Adrenal gland (tissue), 12 donors: ENCODE measurements around the gene MGAT1. TPM values are rescaled to one million over a fixed set of nuclear protein-coding genes. Genes with fewer than 3 reads are reported as not detected.
"Not testable (repeated sequence)": the region's sequence is repeated elsewhere in the genome, so short reads cannot be mapped to it uniquely, and the experiment has no call there.

ENCODE experiments used
- DNase-seq, 7 donors: peaks; one replicate each; pipeline ENCODE4 v3.0.0-alpha.2; 2019 to 2020
- H3K27ac ChIP-seq, 5 donors: fragments of 200-600 bp; sonication (generic) in 4 of 5; 1 replicate in 3 of 5; 2 replicates in 2 of 5; pipeline versions ENCODE4 v1.5.1 to v1.8.0; 2016 to 2020; ENCODE audit warnings: mild to moderate bottlenecking in 1 of 5
- H3K27me3 ChIP-seq: fragments of 200-600 bp; 2 replicates; pipeline ENCODE4 v1.8.0; 2021
- H3K36me3 ChIP-seq, 2 donors: fragments of 200-600 bp; replicated peaks in 1 of 2; 1 replicate in 1 of 2; 2 replicates in 1 of 2; pipeline versions ENCODE4 v1.5.1 to v1.8.0; 2018 to 2022
- H3K4me1 ChIP-seq, 2 donors: fragments of 200-600 bp; replicated peaks in 1 of 2; 1 replicate in 1 of 2; 2 replicates in 1 of 2; pipeline versions ENCODE4 v1.5.1 to v1.8.0; 2018 to 2021
- H3K4me3 ChIP-seq, 4 donors: fragments of 200-600 bp; sonication (generic) in 3 of 4; one replicate each; pipeline ENCODE4 v1.5.1; 2016 to 2018
- H3K9me3 ChIP-seq, 3 donors: fragments of 200-600 bp; sonication (generic) in 1 of 3; replicated peaks in 1 of 3; 1 replicate in 2 of 3; 2 replicates in 1 of 3; pipeline versions ENCODE4 v1.5.1 to v1.8.0; 2016 to 2021
- CTCF ChIP-seq, 6 experiments: fragments of 450-650 bp in 4 of 6; fragments of 200-600 bp in 2 of 6; sonication (generic) in 1 of 6; IDR thresholded peaks; 1 replicate in 5 of 6; 2 replicates in 1 of 6; pipeline versions ENCODE4 v1.5.1 to v1.8.0; 2016 to 2021; ENCODE audit warnings: antibody characterized with exemption in 6 of 6, mild to moderate bottlenecking in 2 of 6, moderate library complexity in 1 of 6
- POLR2A ChIP-seq, 2 donors: fragments of 450-650 bp; IDR thresholded peaks; one replicate each; pipeline ENCODE4 v1.6.1; 2017; ENCODE audit warnings: antibody characterized with exemption in 2 of 2, mild to moderate bottlenecking in 2 of 2, moderate library complexity in 1 of 2
- WGBS, 4 donors: extraction: QIAGEN DNeasy Blood & Tissue Kit in 2 of 4; methylation state at CpG; one replicate each; pipeline versions ENCODE4 v1.1.5 to v1.1.7; 2013 to 2017; 5-methylcytosine and 5-hydroxymethylcytosine counted together
- intact Hi-C, 2 donors: fragments of 100-400 bp; cut with DNase I; formaldehyde crosslinking; loops; one replicate each; pipeline versions ENCODE4 v1.14.1 to v1.15.0; 2022 to 2023
- polyA plus RNA-seq, 3 donors: library from polyadenylated mRNA; stranded (reverse); fragments of 200-250 nt in 2 of 3; fragments of 350-450 nt in 1 of 3; fragmentation: Illumina TruSeq in 1 of 3; extraction: RNeasy Lipid Tissue Mini Kit (QIAGEN cat#74804) in 1 of 3; gene quantifications; one replicate each; pipeline ENCODE4 v1.2.3, GENCODE V29; 2013 to 2014
- total RNA-seq, 9 donors: library from RNA; depleted of rRNA in 4 of 9; stranded (reverse); fragments of >200 nt in 4 of 9; fragments of 120-200 nt in 1 of 9; fragmentation: NEBNext Ultra II Directional in 1 of 9; extraction: Animal tissue kit (Norgen Biotek cat#: 25700) in 1 of 9; gene quantifications; one replicate each; pipeline versions ENCODE4 v1.1.0 to v1.2.4, GENCODE V29; 2013 to 2023
- donor health status: healthy with polysubstance abuse.
- donor health status: Bipolar disorder and iron deficiency.
- donor health status: DM: yes; HTN: yes; CAD: no.
- donor health status: DM: no; HTN: no; CAD: no.
- donor health status: DM: no; HTN: no; CAD: no.
- donor health status: DM: yes; HTN: yes; CAD: no.

Gene MGAT1
- total and polyA plus RNA-seq, 12 donors: 46.8 to 224 (median 140) TPM

- H3K4me3 ChIP-seq: no peak overlapping the region
- DNase-seq: no peak
- H3K27me3 ChIP-seq: peaks cover 26% of the 10 kb centered on the region
- no peak for TF ChIP-seq CTCF (IDR thresholded peaks at IDR 0.05)
- no peak for TF ChIP-seq POLR2A (IDR thresholded peaks at IDR 0.05)
- WGBS, 4 donors: 43 to 54% (median 50%) methylated on average over 5 to 6 of the region's 6 CpGs
- intact Hi-C loops: no loop called here
- no peaks in the 10 kb centered on the region for H3K36me3 ChIP-seq
- no peak overlapping the region for H3K27ac ChIP-seq
- H3K9me3 ChIP-seq: no peaks in the 10 kb centered on the region
- no peaks in the 10 kb centered on the region for H3K4me1 ChIP-seq
Observed at GRCh38 chr5:180742727-180743126, 59.9 kb downstream of the MGAT1 start.

- H3K36me3 ChIP-seq, DNase-seq, H3K4me1 ChIP-seq, intact Hi-C loops, H3K27ac ChIP-seq, H3K4me3 ChIP-seq, H3K9me3 ChIP-seq: not testable (repeated sequence)
- H3K27me3 ChIP-seq: peaks cover 26% of the 10 kb centered on the region
- 67 to 74% (median 73%) methylated on average over 4 of the region's 4 CpGs for WGBS, 4 donors
Observed at GRCh38 chr5:180740953-180741352, 61.7 kb downstream of the MGAT1 start.

GRCh38 chr5:180739958-180740357, 62.6 kb downstream of the MGAT1 start, which contains the start of gene OR2Y1:
Gene OR2Y1 (minus strand): TSS chr5:180740058. CDS start chr5:180740058, 0 bp downstream.
- Histone ChIP-seq H3K9me3 (no peaks in the 10 kb centered on the region), H3K4me1 (no peaks in the 10 kb centered on the region), H3K36me3 (no peaks in the 10 kb centered on the region), H3K4me3 (no peak within 1 kb of the TSS), H3K27ac (no peak within 1 kb of the TSS), H3K27me3 (peaks cover 26% of the 10 kb centered on the region)
- no peak for TF ChIP-seq CTCF (IDR thresholded peaks at IDR 0.05)
- no peak for TF ChIP-seq POLR2A (IDR thresholded peaks at IDR 0.05)
- intact Hi-C loops: no loop called here
- WGBS, 4 donors: 68 to 86% (median 79%) methylated on average over 2 of the region's 2 CpGs
- no peak for DNase-seq

GRCh38 chr5:180739271-180739670, 63.3 kb downstream of the MGAT1 start:
- Histone ChIP-seq H3K36me3 (no peaks in the 10 kb centered on the region), H3K4me1 (no peaks in the 10 kb centered on the region), H3K27me3 (peaks cover 26% of the 10 kb centered on the region), H3K4me3 (no peak overlapping the region), H3K9me3 (no peaks in the 10 kb centered on the region), H3K27ac (no peak overlapping the region)
- TF ChIP-seq CTCF (IDR thresholded peaks at IDR 0.05) (no peak), POLR2A (IDR thresholded peaks at IDR 0.05) (no peak)
- WGBS, 4 donors: 82 to 89% (median 84%) methylated on average over 10 of the region's 10 CpGs
- no peak for DNase-seq
- intact Hi-C loops: no loop called here

- TF ChIP-seq CTCF (IDR thresholded peaks at IDR 0.05): no peak
Observed at GRCh38 chr5:180736536-180736935, 66.1 kb downstream of the MGAT1 start.

More at GRCh38 chr5:180736536-180736935, 66.1 kb downstream of the MGAT1 start:
- 48 to 68% (median 59%) methylated on average over 2 of the region's 2 CpGs for WGBS, 4 donors
- H3K27ac ChIP-seq: no peak overlapping the region
- no peaks in the 10 kb centered on the region for H3K36me3 ChIP-seq
- H3K27me3 ChIP-seq: peaks cover 20% of the 10 kb centered on the region
- intact Hi-C loops: no loop called here
- no peak for DNase-seq
- H3K9me3 ChIP-seq: no peaks in the 10 kb centered on the region
- no peaks in the 10 kb centered on the region for H3K4me1 ChIP-seq
- H3K4me3 ChIP-seq: no peak overlapping the region
